ENCODE measurements around the gene VGLL3.

VGLL3 gene

GRCh38 chr3:86895202-86895601 is 95.7 kb downstream of the VGLL3 start:
- H3K27me3 Mint-ChIP-seq = no peaks in the 10 kb centered on the region
- no peaks in the 10 kb centered on the region for H3K9me3 Mint-ChIP-seq
- no peak overlapping the region for H3K27ac Mint-ChIP-seq
- ATAC-seq (replicated peaks) (no peak), DNase-seq (no peak)
- H3K4me1 Mint-ChIP-seq = no peaks in the 10 kb centered on the region
- no peak overlapping the region for H3K4me3 Mint-ChIP-seq
- H3K36me3 Mint-ChIP-seq = no peaks in the 10 kb centered on the region

GRCh38 chr3:86890741-86891396 is 100.1 kb downstream of the VGLL3 start:
- Mint-ChIP-seq H3K9me3 (peaks cover 0 to 3% of the 10 kb centered on the region in 2 donors), H3K4me1 (no peaks in the 10 kb centered on the region), H3K27ac (no peak overlapping the region), H3K36me3 (no peaks in the 10 kb centered on the region), H3K4me3 (no peak overlapping the region), H3K27me3 (no peaks in the 10 kb centered on the region)
- DNase-seq = no peak
- no peak for ATAC-seq (replicated peaks)

All from stimulated activated naive B cell treated with anti-CD40 and anti-IgM and Interleukin-4, amounts not matched to agents 10 μg/mL and 1 μg/mL and 100 μg/mL, for 72 hours (primary cell).